A549 (cell line): ENCODE data around the gene MVB12B. TPM values are rescaled to one million over a fixed set of nuclear protein-coding genes. Genes with fewer than 3 reads are reported as not detected.

ENCODE experiments used
- ATAC-seq, 2 experiments: fragments of 200-7000 bp in 1 of 2; fragments of >200 bp in 1 of 2; cut with Nextera tagmentation in 1 of 2; cut with Tn5 transposase in 1 of 2; 3 replicates each; pipeline versions ENCODE4 v1.8.0 to v1.9.1; 2018 to 2020; ENCODE audit warnings: mild to moderate bottlenecking in 1 of 2, moderate library complexity in 1 of 2
- CTCF ChIA-PET: fragments of 300-600 bp; sonication (Branson Sonifier 250); formaldehyde crosslinking; extraction: SDS; loops from one replicate; lab custom pipeline; 2021; ENCODE audit warnings: antibody characterized with exemption, inconsistent platforms; lab: Yijun Ruan, JAX
- POLR2A ChIA-PET: fragments of 350-600 bp; formaldehyde crosslinking; extraction: SDS; loops from one replicate; lab custom pipeline; 2021; ENCODE audit warnings: antibody characterized with exemption, inconsistent platforms; lab: Yijun Ruan, JAX
- DNase-seq, 2 experiments: peaks; one replicate each; pipeline versions ENCODE4 v3.0.0 to v3.0.0-alpha.2; 2011 to 2016; ENCODE audit warnings: low read depth in 1 of 2, low spot score in 1 of 2
- FAIRE-seq: peaks from 2 replicates; lab custom pipeline; 2011; peaks lifted over from hg19 to GRCh38; lab: Jason Lieb, UNC
- H3K27ac ChIP-seq, 2 experiments: fragments of >200 bp; sonication (Bioruptor Twin); formaldehyde crosslinking; 3 replicates each; pipeline ENCODE4 v1.5.1; 2016 to 2017
- H3K4me1 ChIP-seq: fragments of >200 bp; sonication (Bioruptor Twin); formaldehyde crosslinking; 3 replicates; pipeline ENCODE4 v1.6.1; 2016
- H3K4me2 ChIP-seq: fragments of >200 bp; sonication (Bioruptor Twin); formaldehyde crosslinking; 3 replicates; pipeline ENCODE4 v1.6.1; 2016
- H3K4me3 ChIP-seq: fragments of >200 bp; sonication (Bioruptor Twin); formaldehyde crosslinking; 3 replicates; pipeline ENCODE4 v1.5.1; 2016
- H3K9me3 ChIP-seq: fragments of >200 bp; sonication (Bioruptor Twin); formaldehyde crosslinking; 3 replicates; pipeline ENCODE4 v1.6.1; 2016
- ATOH8 ChIP-seq: fragments of 250-450 bp; sonication (Bioruptor Pico); IDR thresholded peaks from 2 replicates; pipeline ENCODE4 v1.5.0; 2020; ENCODE audit warnings: low read depth, mild to moderate bottlenecking, moderate library complexity
- BCL3 ChIP-seq: fragments of >200 bp; sonication (Bioruptor Twin); formaldehyde crosslinking; IDR thresholded peaks from 3 replicates; pipeline ENCODE4 v1.6.1; 2016
- BHLHE40 ChIP-seq: IDR thresholded peaks from 2 replicates; pipeline ENCODE4 v1.6.1; 2012; ENCODE audit warnings: low read depth, low read length, inconsistent platforms
- CBX2 ChIP-seq: fragments of 200-600 bp; sonication (generic); IDR thresholded peaks from 2 replicates; pipeline ENCODE4 v1.6.1; 2016; ENCODE audit warnings: low read depth, mild to moderate bottlenecking, borderline replicate concordance
- CHD2 ChIP-seq: fragments of 150-350 bp; IDR thresholded peaks from 2 replicates; pipeline ENCODE4 v1.6.1; 2014; ENCODE audit warnings: low read length; ENCODE audit not compliant: partially characterized antibody
- EHF ChIP-seq: fragments of 250-450 bp; sonication (Bioruptor Pico); IDR thresholded peaks from 2 replicates; pipeline ENCODE4 v1.5.0; 2020; ENCODE audit warnings: mild to moderate bottlenecking
- ELK1 ChIP-seq: fragments of 150-350 bp; IDR thresholded peaks from 2 replicates; pipeline ENCODE4 v1.6.1; 2014; ENCODE audit warnings: low read depth, mild to moderate bottlenecking, low read length
- EP300 ChIP-seq, 2 experiments: fragments of >200 bp; sonication (Bioruptor Twin); formaldehyde crosslinking; IDR thresholded peaks; 2 replicates in 1 of 2; 3 replicates in 1 of 2; pipeline ENCODE4 v1.6.1; 2016 to 2017
- HDAC2 ChIP-seq: fragments of 200-600 bp; sonication (generic); IDR thresholded peaks from 2 replicates; pipeline ENCODE4 v1.6.1; 2016
- HES2 ChIP-seq: fragments of >200 bp; sonication (Bioruptor Twin); formaldehyde crosslinking; IDR thresholded peaks from 2 replicates; pipeline ENCODE4 v1.6.1; 2016
- HMGXB4 ChIP-seq: fragments of 250-450 bp; sonication (Bioruptor Pico); IDR thresholded peaks from 2 replicates; pipeline ENCODE4 v1.5.0; 2021; ENCODE audit warnings: mild to moderate bottlenecking, moderate library complexity, borderline replicate concordance
- HOXA7 ChIP-seq: fragments of 250-450 bp; sonication (Bioruptor Pico); IDR thresholded peaks from 2 replicates; pipeline ENCODE4 v1.5.0; 2020; ENCODE audit warnings: mild to moderate bottlenecking, moderate library complexity
- HOXB13 ChIP-seq: fragments of 250-450 bp; sonication (Bioruptor Pico); IDR thresholded peaks from 2 replicates; pipeline ENCODE4 v1.5.0; 2020; ENCODE audit warnings: low read depth, mild to moderate bottlenecking, moderate library complexity
- HOXB5 ChIP-seq: fragments of 250-450 bp; sonication (Bioruptor Pico); IDR thresholded peaks from 2 replicates; pipeline ENCODE4 v1.5.0; 2020; ENCODE audit warnings: mild to moderate bottlenecking, moderate library complexity
- MYC ChIP-seq: IDR thresholded peaks from 2 replicates; pipeline ENCODE4 v1.6.1; 2012; ENCODE audit warnings: mild to moderate bottlenecking, inconsistent platforms, low read length, improper control_type of control experiment, borderline replicate concordance
- PBX3 ChIP-seq: IDR thresholded peaks from 2 replicates; pipeline ENCODE4 v1.6.1; 2012
- RARB ChIP-seq: fragments of 250-450 bp; sonication (Bioruptor Pico); IDR thresholded peaks from 2 replicates; pipeline ENCODE4 v1.8.0; 2021; ENCODE audit warnings: mild to moderate bottlenecking, moderate library complexity
- RCOR1 ChIP-seq: fragments of 150-350 bp; IDR thresholded peaks from 2 replicates; pipeline ENCODE4 v1.6.1; 2014; ENCODE audit warnings: antibody characterized with exemption, low read length, low read depth
- SMC3 ChIP-seq: fragments of >200 bp; sonication (Bioruptor Twin); formaldehyde crosslinking; IDR thresholded peaks from 3 replicates; pipeline ENCODE4 v1.6.1; 2018; ENCODE audit warnings: inconsistent platforms
- SREBF2 ChIP-seq: fragments of 450-650 bp; IDR thresholded peaks from 2 replicates; pipeline ENCODE4 v1.6.1; 2014; ENCODE audit warnings: mild to moderate bottlenecking, moderate library complexity
- TFCP2L1 ChIP-seq: fragments of 250-450 bp; sonication (Bioruptor Pico); IDR thresholded peaks from 2 replicates; pipeline ENCODE4 v1.5.0; 2021; ENCODE audit warnings: mild to moderate bottlenecking
- ZFP36 ChIP-seq: fragments of 450-650 bp; IDR thresholded peaks from 2 replicates; pipeline ENCODE4 v1.6.1; 2014; ENCODE audit warnings: borderline replicate concordance; ENCODE audit not compliant: partially characterized antibody
- ZNF302 ChIP-seq: fragments of 250-450 bp; sonication (Bioruptor Pico); IDR thresholded peaks from 2 replicates; pipeline ENCODE4 v1.9.0; 2021; ENCODE audit warnings: inconsistent platforms, mild to moderate bottlenecking, moderate library complexity
- WGBS: methylation state at CpG from one replicate; pipeline ENCODE4 v1.1.6; 2017; ENCODE audit errors: missing lambda C conversion rate; 5-methylcytosine and 5-hydroxymethylcytosine counted together
- polyA plus RNA-seq, 4 experiments: library from polyadenylated mRNA; depleted of rRNA in 3 of 4; stranded (reverse); fragments of >200 nt; fragmentation: RNase III in 1 of 4; extraction: RNeasy Plus Mini Kit Qiagen cat#74134 plus additional on column Dnase treatment in 1 of 4; gene quantifications; 2 replicates in 3 of 4; 3 replicates in 1 of 4; pipeline ENCODE4 v1.2.3, GENCODE V29; 2011 to 2017

The MVB12B gene
- polyA plus RNA-seq, 2 of the 4 experiments (the other 2 are of a cell fraction): 4.6 to 5.9 TPM

- DNase-seq: no peak
- ChIA-PET CTCF (interaction anchor here (1.0 to 1.5 kb wide), 8 partner anchors 12 to 38 kb away, joined by 3 to 6 read pairs (median 4); no protein-coding TSS in a partner anchor), POLR2A (no interaction called here)
- Histone ChIP-seq H3K9me3 (no peaks in the 10 kb centered on the region), H3K4me3 (no peak overlapping the region), H3K4me2 (no peak overlapping the region), H3K27ac (no peak overlapping the region), H3K4me1 (peaks cover 8% of the 10 kb centered on the region; the same call in 2 of the 3 replicates)
- WGBS: 79% methylated on average over 10 of the region's 10 CpGs
- no peak for FAIRE-seq
- no peak for ATAC-seq
- no peak for TF ChIP-seq ZNF302 (CRISPR knock-in tag)
- TF ChIP-seq EHF (CRISPR knock-in tag): no peak
- TF ChIP-seq SMC3: no peak
- no peak for TF ChIP-seq SREBF2
- TF ChIP-seq CBX2: no peak
- no peak for TF ChIP-seq CHD2
- no peak for TF ChIP-seq ATOH8 (CRISPR knock-in tag)
- no peak for TF ChIP-seq HES2
- no peak for TF ChIP-seq ELK1
- no peak for TF ChIP-seq TFCP2L1
- no peak for TF ChIP-seq HDAC2
- no peak for TF ChIP-seq RCOR1
- no peak for TF ChIP-seq MYC
- no peak for TF ChIP-seq HOXA7 (CRISPR knock-in tag)
- no peak for TF ChIP-seq RARB (CRISPR knock-in tag)
- TF ChIP-seq EP300 (IDR thresholded peaks at IDR 0.05): no peak
- TF ChIP-seq BCL3: no peak
- no peak for TF ChIP-seq PBX3
- no peak for TF ChIP-seq BHLHE40
- TF ChIP-seq, all 56 proteins: peak for 0
These were observed 193.8 kb downstream of the MVB12B start for GRCh38 chr9:126520453-126520852.

- TF ChIP-seq HOXB5: no peak
- TF ChIP-seq ZFP36: no peak
- no peak for TF ChIP-seq HMGXB4 (CRISPR knock-in tag)
- no peak for TF ChIP-seq HOXB13
- TF ChIP-seq, all 56 proteins: peak for 0
- Histone ChIP-seq H3K4me3 (no peak overlapping the region), H3K4me1 (peaks cover 8% of the 10 kb centered on the region; the same call in 2 of the 3 replicates), H3K27ac (no peak overlapping the region), H3K9me3 (no peaks in the 10 kb centered on the region), H3K4me2 (no peak overlapping the region)
- POLR2A ChIA-PET: no interaction called here
- CTCF ChIA-PET: interaction anchor here (1.0 to 1.3 kb wide), 3 partner anchors 20 to 35 kb away, joined by 3 to 6 read pairs (median 3); no protein-coding TSS in a partner anchor
- 58% methylated on average over 11 of the region's 11 CpGs for WGBS
- ATAC-seq (no peak), DNase-seq (no peak), FAIRE-seq (no peak)
These were observed 194.5 kb downstream of the MVB12B start for GRCh38 chr9:126521089-126521488.
